ENCODE data around the gene FRMD3. TPM values are rescaled to one million over a fixed set of nuclear protein-coding genes. Genes with fewer than 3 reads are reported as not detected.

The FRMD3 gene
- total RNA-seq, 1 donor from 2014 or later, result 0.65 TPM

- H3K9me3 Mint-ChIP-seq (ENCODE audit: low read depth), result no peaks in the 10 kb centered on the region
- H3K27ac Mint-ChIP-seq, result no peak overlapping the region
- no peak overlapping the region for H3K4me3 Mint-ChIP-seq (ENCODE audit: low read depth)
- peaks cover 10% of the 10 kb centered on the region for H3K27me3 Mint-ChIP-seq
- no peaks in the 10 kb centered on the region for H3K4me1 Mint-ChIP-seq (ENCODE audit: low read depth)
- TF ChIP-seq CTCF (IDR thresholded peaks at IDR 0.05; ENCODE audit: unreplicated experiment), result no peak
- H3K36me3 Mint-ChIP-seq (ENCODE audit: insufficient read depth), result no peaks in the 10 kb centered on the region
- no peak for DNase-seq (ENCODE audit: low spot score, unreplicated experiment)
Measured at GRCh38 chr9:83299094-83299493, 239.1 kb downstream of the FRMD3 start.

GRCh38 chr9:83296123-83296522, 242.1 kb downstream of the FRMD3 start:
- no peak for TF ChIP-seq CTCF (IDR thresholded peaks at IDR 0.05; ENCODE audit: unreplicated experiment)
- H3K4me1 Mint-ChIP-seq (ENCODE audit: low read depth), result no peaks in the 10 kb centered on the region
- H3K36me3 Mint-ChIP-seq (ENCODE audit: insufficient read depth), result no peaks in the 10 kb centered on the region
- no peaks in the 10 kb centered on the region for H3K9me3 Mint-ChIP-seq (ENCODE audit: low read depth)
- no peak overlapping the region for H3K4me3 Mint-ChIP-seq (ENCODE audit: low read depth)
- no peaks in the 10 kb centered on the region for H3K27me3 Mint-ChIP-seq
- no peak overlapping the region for H3K27ac Mint-ChIP-seq
- DNase-seq (ENCODE audit: low spot score, unreplicated experiment), result no peak

- peaks cover 2% of the 10 kb centered on the region for H3K4me1 Mint-ChIP-seq (ENCODE audit: low read depth)
- no peak overlapping the region for H3K4me3 Mint-ChIP-seq (ENCODE audit: low read depth)
- no peak for DNase-seq (ENCODE audit: low spot score, unreplicated experiment)
- H3K9me3 Mint-ChIP-seq (ENCODE audit: low read depth), result no peaks in the 10 kb centered on the region
- H3K27me3 Mint-ChIP-seq, result no peaks in the 10 kb centered on the region
- TF ChIP-seq CTCF (IDR thresholded peaks at IDR 0.05; ENCODE audit: unreplicated experiment), result no peak
- no peaks in the 10 kb centered on the region for H3K36me3 Mint-ChIP-seq (ENCODE audit: insufficient read depth)
- H3K27ac Mint-ChIP-seq, result no peak overlapping the region
Measured at GRCh38 chr9:83294816-83295215, 243.4 kb downstream of the FRMD3 start.

GRCh38 chr9:83291196-83291595, 247.0 kb downstream of the FRMD3 start:
- no peak for TF ChIP-seq CTCF (IDR thresholded peaks at IDR 0.05; ENCODE audit: unreplicated experiment)
- H3K27ac Mint-ChIP-seq, result no peak overlapping the region
- H3K36me3 Mint-ChIP-seq (ENCODE audit: insufficient read depth), result no peaks in the 10 kb centered on the region
- peaks cover 2% of the 10 kb centered on the region for H3K4me1 Mint-ChIP-seq (ENCODE audit: low read depth)
- H3K27me3 Mint-ChIP-seq, result no peaks in the 10 kb centered on the region
- DNase-seq (ENCODE audit: low spot score, unreplicated experiment), result no peak
- H3K9me3 Mint-ChIP-seq (ENCODE audit: low read depth), result no peaks in the 10 kb centered on the region
- H3K4me3 Mint-ChIP-seq (ENCODE audit: low read depth), result no peak overlapping the region

- Mint-ChIP-seq H3K9me3 (ENCODE audit: low read depth) (no peaks in the 10 kb centered on the region), H3K4me3 (ENCODE audit: low read depth) (no peak overlapping the region)
Measured at GRCh38 chr9:83290692-83291091, 247.5 kb downstream of the FRMD3 start.

More at GRCh38 chr9:83290692-83291091, 247.5 kb downstream of the FRMD3 start:
- peaks cover 2% of the 10 kb centered on the region for H3K4me1 Mint-ChIP-seq (ENCODE audit: low read depth)
- no peaks in the 10 kb centered on the region for H3K36me3 Mint-ChIP-seq (ENCODE audit: insufficient read depth)
- no peak for DNase-seq (ENCODE audit: low spot score, unreplicated experiment)
- H3K27me3 Mint-ChIP-seq, result no peaks in the 10 kb centered on the region
- no peak for TF ChIP-seq CTCF (IDR thresholded peaks at IDR 0.05; ENCODE audit: unreplicated experiment)
- no peak overlapping the region for H3K27ac Mint-ChIP-seq

All from progenitor cell of endocrine pancreas (in vitro differentiated cells).